Ishikawa (cell line): Measurements from ENCODE around the gene NTSR1.

Source experiments
- CEBPB ChIP-seq: IDR thresholded peaks from 2 replicates; pipeline ENCODE4 v1.6.1; 2012
- CREB1 ChIP-seq: IDR thresholded peaks from 2 replicates; pipeline ENCODE4 v1.6.1; 2012; ENCODE audit warnings: low read depth
- EGR1 ChIP-seq: IDR thresholded peaks from 2 replicates; pipeline ENCODE4 v1.6.1; 2012
- EP300 ChIP-seq: IDR thresholded peaks from 2 replicates; pipeline ENCODE4 v1.6.1; 2012; ENCODE audit warnings: borderline replicate concordance
- FOXM1 ChIP-seq: IDR thresholded peaks from 2 replicates; pipeline ENCODE4 v1.6.1; 2012; ENCODE audit warnings: low read depth, borderline replicate concordance
- NFIC ChIP-seq: IDR thresholded peaks from 2 replicates; pipeline ENCODE4 v1.6.1; 2012
- RAD21 ChIP-seq: IDR thresholded peaks from 2 replicates; pipeline ENCODE4 v1.6.1; 2012; ENCODE audit warnings: low read depth
- REST ChIP-seq: IDR thresholded peaks from 2 replicates; pipeline ENCODE4 v1.6.1; 2012; ENCODE audit warnings: low read depth, mild to moderate bottlenecking
- TAF1 ChIP-seq: IDR thresholded peaks from 2 replicates; pipeline ENCODE4 v1.6.1; 2012; ENCODE audit warnings: low read depth, mild to moderate bottlenecking
- TCF12 ChIP-seq: IDR thresholded peaks from 2 replicates; pipeline ENCODE4 v1.6.1; 2012; ENCODE audit warnings: low read depth
- YY1 ChIP-seq: IDR thresholded peaks from 2 replicates; pipeline ENCODE4 v1.6.1; 2012; ENCODE audit warnings: low read depth
- ZBTB7A ChIP-seq: IDR thresholded peaks from 2 replicates; pipeline ENCODE4 v1.6.1; 2012; ENCODE audit warnings: low read depth
- TF ChIP-seq, protein P1 (sequence below): IDR thresholded peaks from 2 replicates; pipeline ENCODE4 v1.6.1; 2012
- TF ChIP-seq, protein P2 (sequence below): IDR thresholded peaks from 2 replicates; pipeline ENCODE4 v1.6.1; 2012

- TF ChIP-seq TCF12 (no peak), RAD21 (no peak), CEBPB (no peak), TAF1 (no peak), EP300 (no peak), FOXM1 (no peak), CREB1 (no peak), EGR1 (no peak), ZBTB7A (no peak), YY1 (no peak), REST (no peak), NFIC (no peak)
- TF ChIP-seq, protein P1, sequence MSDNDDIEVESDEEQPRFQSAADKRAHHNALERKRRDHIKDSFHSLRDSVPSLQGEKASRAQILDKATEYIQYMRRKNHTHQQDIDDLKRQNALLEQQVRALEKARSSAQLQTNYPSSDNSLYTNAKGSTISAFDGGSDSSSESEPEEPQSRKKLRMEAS: no peak
- TF ChIP-seq, protein P2, sequence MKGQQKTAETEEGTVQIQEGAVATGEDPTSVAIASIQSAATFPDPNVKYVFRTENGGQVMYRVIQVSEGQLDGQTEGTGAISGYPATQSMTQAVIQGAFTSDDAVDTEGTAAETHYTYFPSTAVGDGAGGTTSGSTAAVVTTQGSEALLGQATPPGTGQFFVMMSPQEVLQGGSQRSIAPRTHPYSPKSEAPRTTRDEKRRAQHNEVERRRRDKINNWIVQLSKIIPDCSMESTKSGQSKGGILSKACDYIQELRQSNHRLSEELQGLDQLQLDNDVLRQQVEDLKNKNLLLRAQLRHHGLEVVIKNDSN: no peak
Measured at GRCh38 chr20:62699741-62700140, 8.9 kb upstream of the NTSR1 start.
